Adipocyte (in vitro differentiated cells): ENCODE measurements around the gene MME.

Source experiments
- DNase-seq: peaks from one replicate; pipeline ENCODE4 v3.0.0-alpha.2; 2015; ENCODE audit warnings: low read depth
- H3K27me3 ChIP-seq: replicated peaks from 2 replicates; pipeline ENCODE4 v1.7.0; 2013; ENCODE audit warnings: mild to moderate bottlenecking, low read length, moderate library complexity; ENCODE audit not compliant: control insufficient read depth, insufficient read depth
- H3K36me3 ChIP-seq: 2 replicates; pipeline ENCODE4 v1.7.0; 2013; ENCODE audit warnings: low read length, mild to moderate bottlenecking, moderate library complexity; ENCODE audit not compliant: control insufficient read depth, insufficient read depth, severe bottlenecking
- H3K4me1 ChIP-seq: 2 replicates; pipeline ENCODE4 v1.7.0; 2013; ENCODE audit warnings: mild to moderate bottlenecking, low read length, moderate library complexity; ENCODE audit not compliant: control insufficient read depth, insufficient read depth
- H3K4me3 ChIP-seq: 2 replicates; pipeline ENCODE4 v1.7.0; 2013; ENCODE audit warnings: mild to moderate bottlenecking, low read length, moderate library complexity
- H3K9ac ChIP-seq: 2 replicates; pipeline ENCODE4 v1.7.0; 2013; ENCODE audit warnings: mild to moderate bottlenecking, low read length, moderate library complexity
- H3K9me3 ChIP-seq: 2 replicates; pipeline ENCODE4 v1.7.0; 2013; ENCODE audit warnings: mild to moderate bottlenecking, low read length, moderate library complexity; ENCODE audit not compliant: control insufficient read depth

The MME gene

DNA sequence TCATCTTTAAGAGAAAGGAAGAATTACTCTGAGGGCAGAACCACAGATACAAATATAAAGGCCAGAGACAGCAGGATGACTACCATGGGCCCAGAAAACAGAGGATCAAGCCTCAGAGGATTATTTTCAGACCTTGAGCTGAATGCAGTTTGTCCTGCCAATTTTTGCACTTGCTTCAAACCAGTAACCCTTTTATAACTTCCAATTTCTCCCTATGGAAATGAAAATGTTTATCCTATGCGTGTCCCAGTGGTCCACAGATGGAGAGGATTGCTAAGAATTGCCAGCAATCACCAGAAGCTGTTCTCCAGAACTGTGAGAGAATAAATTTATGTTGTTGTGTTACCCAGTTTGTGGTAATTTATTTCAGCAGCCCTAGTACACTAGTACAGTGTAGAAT, 26.4 kb upstream of the MME start:
- Histone ChIP-seq H3K27me3 (no peaks in the 10 kb centered on the region), H3K9me3 (peaks cover 3% of the 10 kb centered on the region), H3K4me3 (no peak overlapping the region), H3K36me3 (no peaks in the 10 kb centered on the region), H3K9ac (no peak overlapping the region), H3K4me1 (no peaks in the 10 kb centered on the region)
- DNase-seq = no peak

DNA sequence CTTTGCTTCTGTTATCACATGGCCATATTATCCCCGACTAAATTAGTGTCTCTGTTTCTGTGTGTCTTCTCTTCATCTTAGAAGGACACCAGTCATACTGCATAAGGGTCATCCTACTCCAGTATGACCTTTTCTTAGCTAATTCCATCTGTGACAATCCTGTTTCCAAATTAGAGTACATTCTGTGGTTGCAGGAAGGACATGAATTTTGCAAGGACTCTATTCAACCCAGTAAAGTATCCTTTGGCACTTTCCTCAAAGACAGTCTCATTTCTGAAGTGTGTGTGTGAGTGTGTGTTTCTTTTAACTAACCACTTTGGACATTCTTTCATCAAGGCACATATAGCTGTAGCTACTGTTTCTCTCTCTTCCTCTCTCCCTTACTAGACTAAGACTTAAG, 15.2 kb upstream of the MME start:
- Histone ChIP-seq H3K27me3 (no peaks in the 10 kb centered on the region), H3K9ac (peak overlapping the region; percentile 88), H3K36me3 (no peaks in the 10 kb centered on the region), H3K4me3 (peak overlapping the region; percentile 38), H3K4me1 (peaks cover 28% of the 10 kb centered on the region), H3K9me3 (no peaks in the 10 kb centered on the region)
- peak; percentile 32 for DNase-seq

GRCh38 chr3:155065537-155065936, 14.6 kb upstream of the MME start:
- Histone ChIP-seq H3K9ac (peak overlapping the region; percentile 88), H3K36me3 (no peaks in the 10 kb centered on the region), H3K4me3 (peak overlapping the region; percentile 42), H3K27me3 (no peaks in the 10 kb centered on the region), H3K4me1 (peaks cover 34% of the 10 kb centered on the region), H3K9me3 (no peaks in the 10 kb centered on the region)
- peak; percentile 82 for DNase-seq

DNA sequence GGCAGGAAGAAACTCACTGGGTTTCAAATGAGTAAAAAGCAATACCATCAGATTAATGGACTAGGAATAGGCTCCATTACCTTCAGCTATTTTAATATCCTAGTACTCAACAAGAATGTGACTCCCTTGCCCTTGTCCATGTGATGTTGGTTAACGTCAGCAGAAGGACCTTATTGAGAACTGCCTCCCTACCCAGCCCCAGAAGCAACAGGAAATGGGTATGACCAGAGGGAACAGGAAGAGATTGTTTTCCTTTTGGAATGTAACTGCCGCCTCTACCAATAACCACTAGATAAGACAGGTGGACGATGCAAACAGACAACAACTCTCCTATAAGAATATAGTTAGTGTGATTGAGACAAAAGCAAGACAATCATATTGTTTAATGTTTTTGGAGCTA, 10.4 kb upstream of the MME start:
- Histone ChIP-seq H3K27me3 (no peaks in the 10 kb centered on the region), H3K36me3 (no peaks in the 10 kb centered on the region), H3K4me3 (no peak overlapping the region), H3K4me1 (peaks cover 39% of the 10 kb centered on the region), H3K9ac (peak overlapping the region; percentile 84), H3K9me3 (peaks cover 6% of the 10 kb centered on the region)
- DNase-seq = peak; percentile 42

DNA sequence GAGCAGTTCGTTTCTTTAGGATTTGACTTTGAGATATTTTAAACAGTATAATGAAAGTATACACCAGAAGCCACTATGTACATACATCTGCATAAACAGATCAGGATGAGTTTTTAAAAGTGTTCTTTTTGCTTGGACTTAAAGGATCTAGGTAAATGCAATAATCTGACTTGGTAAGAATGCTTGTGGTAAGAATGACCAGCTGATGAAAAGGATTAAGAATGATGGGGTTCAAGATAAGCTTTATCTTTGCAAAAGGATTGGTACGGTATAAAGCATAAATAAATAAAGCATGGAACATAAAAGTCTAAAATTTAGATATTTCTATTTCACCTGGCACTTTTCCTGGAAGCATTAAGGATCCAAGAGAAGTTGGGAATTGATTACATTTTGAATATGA, 9.8 kb upstream of the MME start:
- peaks cover 34% of the 10 kb centered on the region for H3K4me1 ChIP-seq
- DNase-seq = no peak

DNA sequence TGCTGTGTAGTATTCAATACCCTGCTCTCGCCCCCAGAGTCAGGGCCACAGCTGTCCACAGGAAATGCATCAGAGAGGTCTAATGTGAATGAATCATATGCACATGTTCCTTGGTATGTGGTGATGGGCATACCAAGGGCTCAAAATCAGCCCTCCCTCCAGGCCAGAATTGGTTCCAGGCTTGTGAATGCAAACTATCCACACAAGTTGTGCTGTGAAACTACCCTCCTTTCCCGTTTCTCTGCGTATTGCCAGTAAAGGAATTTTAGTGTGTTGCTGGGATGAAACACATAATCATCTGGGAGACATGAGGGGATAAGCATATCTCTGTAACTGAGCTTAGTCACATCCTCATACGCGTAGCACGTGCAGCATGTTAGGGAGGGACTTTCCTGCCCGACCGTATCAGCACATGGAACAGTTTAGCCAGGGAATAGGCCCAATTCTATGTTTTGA, 9.2 kb upstream of the MME start:
- H3K4me1 ChIP-seq = peaks cover 27% of the 10 kb centered on the region
- no peaks in the 10 kb centered on the region for H3K36me3 ChIP-seq
- peaks cover 17% of the 10 kb centered on the region for H3K9me3 ChIP-seq
- DNase-seq = peak; percentile 95
- peak overlapping the region; percentile 84 for H3K9ac ChIP-seq
- no peaks in the 10 kb centered on the region for H3K27me3 ChIP-seq
- H3K4me3 ChIP-seq = peak overlapping the region; percentile 27

More for the DNA sequence above, 9.8 kb upstream of the MME start:
- H3K27me3 ChIP-seq = no peaks in the 10 kb centered on the region
- peaks cover 11% of the 10 kb centered on the region for H3K9me3 ChIP-seq
- H3K36me3 ChIP-seq = no peaks in the 10 kb centered on the region
- peak overlapping the region; percentile 27 for H3K4me3 ChIP-seq
- H3K9ac ChIP-seq = peak overlapping the region; percentile 84

GRCh38 chr3:155075200-155075599, 4.9 kb upstream of the MME start:
- Histone ChIP-seq H3K9me3 (peaks cover 22% of the 10 kb centered on the region), H3K9ac (no peak overlapping the region), H3K36me3 (no peaks in the 10 kb centered on the region), H3K4me1 (peaks cover 22% of the 10 kb centered on the region), H3K4me3 (no peak overlapping the region), H3K27me3 (no peaks in the 10 kb centered on the region)
- DNase-seq = no peak

GRCh38 chr3:155076888-155077287, 3.2 kb upstream of the MME start:
- Histone ChIP-seq H3K36me3 (no peaks in the 10 kb centered on the region), H3K4me3 (no peak overlapping the region), H3K27me3 (no peaks in the 10 kb centered on the region), H3K4me1 (peaks cover 8% of the 10 kb centered on the region), H3K9me3 (peaks cover 22% of the 10 kb centered on the region), H3K9ac (no peak overlapping the region)
- no peak for DNase-seq

- H3K36me3 ChIP-seq = peaks cover 2% of the 10 kb centered on the region
- H3K9ac ChIP-seq = peak overlapping the region; percentile 99
- H3K27me3 ChIP-seq = no peaks in the 10 kb centered on the region
- peak overlapping the region; percentile 97 for H3K4me3 ChIP-seq
- peaks cover 22% of the 10 kb centered on the region for H3K9me3 ChIP-seq
- peak; percentile 39 for DNase-seq
- peaks cover 27% of the 10 kb centered on the region for H3K4me1 ChIP-seq
Measured at GRCh38 chr3:155078711-155079467, 1.2 kb upstream of the MME start.

DNA sequence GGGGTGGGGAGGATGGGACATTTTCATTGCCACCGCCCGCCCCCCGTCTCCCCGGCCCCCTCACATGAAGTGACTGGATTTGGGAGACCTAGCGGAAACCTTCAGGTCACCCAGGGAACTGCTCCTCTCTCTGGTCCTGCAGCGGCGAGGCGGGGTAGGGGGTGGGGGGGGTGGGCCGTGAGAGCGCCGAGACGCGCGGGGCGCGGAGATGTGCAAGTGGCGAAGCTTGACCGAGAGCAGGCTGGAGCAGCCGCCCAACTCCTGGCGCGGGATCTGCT, 712 bp upstream of the MME start:
- peaks cover 19% of the 10 kb centered on the region for H3K9me3 ChIP-seq
- H3K27me3 ChIP-seq = no peaks in the 10 kb centered on the region
- peak overlapping the region; percentile 97 for H3K4me3 ChIP-seq
- peaks cover 7% of the 10 kb centered on the region for H3K36me3 ChIP-seq
- H3K9ac ChIP-seq = peak overlapping the region; percentile 99
- DNase-seq = peak; percentile 76
- H3K4me1 ChIP-seq = peaks cover 32% of the 10 kb centered on the region

DNA sequence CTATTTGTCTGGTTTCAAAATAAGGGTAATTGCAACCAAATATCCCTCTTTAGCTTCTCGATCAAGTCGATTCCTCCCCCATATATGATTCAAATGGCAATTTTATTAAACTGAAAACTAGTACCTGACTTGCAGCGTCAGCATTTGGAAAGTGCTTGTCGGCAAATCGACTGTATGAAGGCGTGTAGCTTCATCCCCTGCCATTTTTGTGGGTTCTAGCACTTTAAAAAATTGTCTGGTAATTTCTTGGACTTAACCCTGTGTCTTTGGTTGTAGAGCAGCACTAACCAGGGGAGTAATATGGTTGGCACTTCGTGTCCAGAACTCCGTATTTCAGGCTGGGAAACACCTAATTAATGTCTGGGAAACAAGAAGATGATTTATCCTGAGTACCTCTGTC, 573 bp downstream of the MME start:
- H3K9me3 ChIP-seq = peaks cover 7% of the 10 kb centered on the region
- H3K27me3 ChIP-seq = no peaks in the 10 kb centered on the region
- H3K4me3 ChIP-seq = peak overlapping the region; percentile 97
- peak overlapping the region; percentile 99 for H3K9ac ChIP-seq
- peaks cover 20% of the 10 kb centered on the region for H3K36me3 ChIP-seq
- peaks cover 37% of the 10 kb centered on the region for H3K4me1 ChIP-seq
- DNase-seq = peak; percentile 45
